ENCODE data around the gene PICK1. TPM values are rescaled to one million over a fixed set of nuclear protein-coding genes. Genes with fewer than 3 reads are reported as not detected.

The PICK1 gene
- polyA plus RNA-seq, 1 donor from 2014 or later: 101 TPM

- Histone ChIP-seq H2AFZ (ENCODE audit: low read depth, low read length) (no peak overlapping the region), H3K4me2 (ENCODE audit: low read length) (no peak overlapping the region)
Measured at GRCh38 chr22:38046070-38046748, 11.0 kb upstream of the PICK1 start.

More at GRCh38 chr22:38046070-38046748, 11.0 kb upstream of the PICK1 start:
- H3F3A ChIP-seq (ENCODE audit: insufficient read depth, low read length, poor library complexity, severe bottlenecking): no peaks in the 10 kb centered on the region
- no peak for TF ChIP-seq CTCF (IDR thresholded peaks at IDR 0.05; ENCODE audit: poor library complexity, severe bottlenecking)
- TF ChIP-seq POLR2AphosphoS5 (IDR thresholded peaks at IDR 0.05): no peak
- TF ChIP-seq EP300 (conservative IDR thresholded peaks at IDR 0.05; ENCODE audit: poor library complexity, severe bottlenecking): no peak
- TF ChIP-seq EZH2 (IDR thresholded peaks at IDR 0.05; ENCODE audit: borderline replicate concordance, insufficient read depth, low read length, poor library complexity, severe bottlenecking): no peak
- no peak for TF ChIP-seq REST (IDR thresholded peaks at IDR 0.05; ENCODE audit: borderline replicate concordance)
- TF ChIP-seq TAF1 (IDR thresholded peaks at IDR 0.05; ENCODE audit: low read depth): no peak
- TF ChIP-seq MXI1 (conservative IDR thresholded peaks at IDR 0.05; ENCODE audit: poor library complexity, severe bottlenecking): no peak
- TF ChIP-seq RAD21 (conservative IDR thresholded peaks at IDR 0.05): no peak
- TF ChIP-seq SMC3 (conservative IDR thresholded peaks at IDR 0.05; ENCODE audit: poor library complexity): no peak
- no peak overlapping the region for H3K9ac ChIP-seq (ENCODE audit: low read length)
- no peaks in the 10 kb centered on the region for H3K79me2 ChIP-seq (replicated peaks; ENCODE audit: insufficient read depth, low read length)
- H4K20me1 ChIP-seq (ENCODE audit: insufficient read depth): no peaks in the 10 kb centered on the region
- H3K4me3 ChIP-seq (ENCODE audit: low read length): no peak overlapping the region
- no peaks in the 10 kb centered on the region for H3K27me3 ChIP-seq (ENCODE audit: insufficient read depth, low read depth, low read length)
- no peaks in the 10 kb centered on the region for H3K36me3 ChIP-seq (ENCODE audit: insufficient read depth, low read length)
- H3K9me3 ChIP-seq (ENCODE audit: low read length): no peaks in the 10 kb centered on the region
- H3K27ac ChIP-seq (ENCODE audit: low read length): no peak overlapping the region
- H3K9me2 ChIP-seq (ENCODE audit: insufficient read depth, low read length): no peaks in the 10 kb centered on the region
